Measurements from ENCODE around the gene FURIN.

DNA sequence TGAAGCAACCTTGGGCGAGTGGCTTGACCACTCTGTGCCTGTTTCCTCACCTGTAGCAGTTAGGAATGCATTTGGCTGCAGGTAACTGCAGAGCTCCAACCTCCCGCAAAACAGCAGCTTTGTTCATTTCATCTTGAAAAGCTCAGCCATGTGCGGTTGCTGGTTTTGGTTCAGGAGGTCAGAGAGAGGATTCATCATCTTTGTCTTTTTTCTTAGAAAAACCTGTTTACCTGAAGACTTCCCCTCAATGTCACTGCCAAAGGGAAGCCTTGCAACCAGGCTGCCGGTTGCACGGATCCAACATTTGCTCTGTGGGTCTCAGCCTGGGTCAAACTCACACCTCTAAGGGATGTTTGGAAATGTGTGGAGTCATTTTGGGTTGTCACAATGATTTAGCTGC, 16.4 kb upstream of the FURIN start:
- TF ChIP-seq, protein P1, sequence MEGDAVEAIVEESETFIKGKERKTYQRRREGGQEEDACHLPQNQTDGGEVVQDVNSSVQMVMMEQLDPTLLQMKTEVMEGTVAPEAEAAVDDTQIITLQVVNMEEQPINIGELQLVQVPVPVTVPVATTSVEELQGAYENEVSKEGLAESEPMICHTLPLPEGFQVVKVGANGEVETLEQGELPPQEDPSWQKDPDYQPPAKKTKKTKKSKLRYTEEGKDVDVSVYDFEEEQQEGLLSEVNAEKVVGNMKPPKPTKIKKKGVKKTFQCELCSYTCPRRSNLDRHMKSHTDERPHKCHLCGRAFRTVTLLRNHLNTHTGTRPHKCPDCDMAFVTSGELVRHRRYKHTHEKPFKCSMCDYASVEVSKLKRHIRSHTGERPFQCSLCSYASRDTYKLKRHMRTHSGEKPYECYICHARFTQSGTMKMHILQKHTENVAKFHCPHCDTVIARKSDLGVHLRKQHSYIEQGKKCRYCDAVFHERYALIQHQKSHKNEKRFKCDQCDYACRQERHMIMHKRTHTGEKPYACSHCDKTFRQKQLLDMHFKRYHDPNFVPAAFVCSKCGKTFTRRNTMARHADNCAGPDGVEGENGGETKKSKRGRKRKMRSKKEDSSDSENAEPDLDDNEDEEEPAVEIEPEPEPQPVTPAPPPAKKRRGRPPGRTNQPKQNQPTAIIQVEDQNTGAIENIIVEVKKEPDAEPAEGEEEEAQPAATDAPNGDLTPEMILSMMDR (IDR thresholded peaks at IDR 0.05), result no peak
- TF ChIP-seq POLR2A (IDR thresholded peaks at IDR 0.05), result no peak

All from uterus (tissue), 2 donors.